PC-9 (cell line): ENCODE measurements around the gene SLC16A9.

Experiments used
- CTCF ChIP-seq: fragments of 200-600 bp; sonication (generic); conservative IDR thresholded peaks from 2 replicates; pipeline ENCODE4 v1.6.1; 2017; ENCODE audit warnings: mixed run types, antibody characterized with exemption, mild to moderate bottlenecking, moderate library complexity
- EZH2 ChIP-seq: fragments of 200-600 bp; sonication (generic); IDR thresholded peaks from 2 replicates; pipeline ENCODE4 v1.8.0; 2017; ENCODE audit warnings: antibody characterized with exemption, low read depth

DNA sequence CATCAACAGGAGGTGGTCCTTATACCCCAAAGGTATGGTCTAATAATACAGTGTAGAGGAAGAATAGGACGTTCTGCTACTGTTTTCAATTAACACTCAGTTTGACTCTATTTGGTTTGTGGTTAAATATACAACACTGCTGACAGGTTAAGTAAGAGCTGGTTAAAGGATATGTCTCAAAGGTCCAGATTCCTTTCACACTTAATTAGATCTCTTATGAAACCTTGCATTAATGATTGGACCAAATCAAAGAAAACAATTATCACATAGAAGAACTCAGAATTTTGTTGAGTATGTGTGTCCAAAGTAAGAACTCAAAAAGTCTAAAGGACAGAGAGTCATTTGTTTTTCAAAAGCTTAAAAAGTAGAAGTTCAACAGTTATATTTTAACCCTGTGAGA is 25.6 kb upstream of the SLC16A9 start:
- TF ChIP-seq CTCF = no peak
- no peak for TF ChIP-seq EZH2
